ENCODE data around the gene UBE2K.
"Not testable (repeated sequence)": the region's sequence is repeated elsewhere in the genome, so short reads cannot be mapped to it uniquely, and the experiment has no call there.

UBE2K gene, protein sequence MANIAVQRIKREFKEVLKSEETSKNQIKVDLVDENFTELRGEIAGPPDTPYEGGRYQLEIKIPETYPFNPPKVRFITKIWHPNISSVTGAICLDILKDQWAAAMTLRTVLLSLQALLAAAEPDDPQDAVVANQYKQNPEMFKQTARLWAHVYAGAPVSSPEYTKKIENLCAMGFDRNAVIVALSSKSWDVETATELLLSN

DNA sequence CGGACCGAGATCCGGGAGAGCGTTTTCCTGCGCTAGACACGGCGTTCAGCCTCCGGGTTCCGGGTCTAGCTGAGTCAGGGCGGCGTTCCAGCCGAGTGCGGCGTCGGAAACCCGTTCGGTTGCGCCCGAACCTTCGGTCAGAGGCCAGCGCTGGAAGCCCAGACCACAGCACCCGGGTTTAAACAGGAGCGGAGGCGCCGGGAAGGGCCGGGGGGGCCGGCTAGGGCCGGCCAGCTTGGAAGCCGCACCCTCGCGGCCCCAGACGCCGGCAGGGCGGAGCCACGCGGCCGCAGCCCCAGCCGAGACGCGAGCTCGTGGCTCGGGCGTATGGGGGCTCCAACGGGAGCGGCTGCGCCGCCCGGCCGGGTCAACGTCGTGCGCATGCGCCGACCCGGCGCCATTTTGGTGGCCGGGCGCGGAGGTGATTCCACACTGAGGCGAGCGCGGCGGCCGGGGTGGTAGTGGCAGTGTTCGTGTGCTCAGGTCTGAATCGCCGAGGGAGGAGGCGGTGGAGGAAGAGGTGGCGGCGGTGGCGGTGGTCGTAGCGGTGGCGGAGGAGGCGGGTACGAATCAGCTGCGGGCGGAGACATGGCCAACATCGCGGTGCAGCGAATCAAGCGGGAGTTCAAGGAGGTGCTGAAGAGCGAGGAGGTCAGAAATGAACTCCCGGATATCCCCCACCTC, at the start of gene UBE2K:
UBE2K (plus strand) TSS at position 397 of the 684 bp plus-strand sequence; CDS start at position 589, 192 bp downstream.
- peaks cover 3 to 42% (median 36%) of the 10 kb centered on the region in 5 donors for H3K4me1 ChIP-seq (ENCODE audit: control insufficient read depth in 5 of 5, insufficient read depth in 5 of 5, low read length in 5 of 5)
- H3K36me3 ChIP-seq (ENCODE audit: control insufficient read depth in 5 of 5, insufficient read depth in 5 of 5, low read length in 5 of 5) = peaks cover 0 to 6% (median 3%) of the 10 kb centered on the region in 5 donors
- peak within 1 kb of the TSS; percentile 97 for H3K27ac ChIP-seq (ENCODE audit: low read depth, low read length)
- H3K9ac ChIP-seq (ENCODE audit: low read length in 5 of 5) = peak within 1 kb of the TSS; percentile 84 to 99 (median 98)
- no peaks in the 10 kb centered on the region for H3K9me3 ChIP-seq (ENCODE audit: control insufficient read depth in 5 of 5, low read length in 5 of 5)
- no peaks in the 10 kb centered on the region for H3K27me3 ChIP-seq (ENCODE audit: control insufficient read depth in 5 of 5, insufficient read depth in 4 of 5, low read length in 5 of 5)
- peak within 1 kb of the TSS; percentile 81 to 100 (median 99) for H3K4me3 ChIP-seq (ENCODE audit: low read depth in 1 of 5, low read length in 5 of 5)

DNA sequence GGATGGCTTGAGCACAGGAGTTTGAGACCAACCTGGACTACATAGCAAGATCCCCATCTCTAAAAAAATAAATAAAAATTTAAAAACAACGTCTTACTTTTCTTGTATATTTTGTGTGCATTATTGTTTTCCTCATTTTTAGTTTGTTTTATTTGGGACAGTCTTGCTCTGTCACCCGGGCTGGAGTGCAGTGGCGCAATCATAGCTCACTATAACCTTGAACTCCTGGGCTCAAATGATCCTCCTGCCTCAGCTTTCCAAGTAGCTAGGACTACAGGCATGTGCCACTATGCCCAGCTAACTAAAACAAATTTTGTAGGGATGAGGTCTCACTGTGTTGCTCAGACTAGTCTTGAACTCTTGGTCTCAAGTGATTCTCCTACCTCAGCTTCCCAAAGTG, 49.7 kb upstream of the UBE2K start:
- Histone ChIP-seq H3K9ac (ENCODE audit: low read length in 5 of 5) (no peak overlapping the region), H3K4me1 (ENCODE audit: control insufficient read depth in 5 of 5, insufficient read depth in 5 of 5, low read length in 5 of 5) (no peaks in the 10 kb centered on the region), H3K27ac (ENCODE audit: low read depth, low read length) (no peak overlapping the region), H3K36me3 (ENCODE audit: control insufficient read depth in 5 of 5, insufficient read depth in 5 of 5, low read length in 5 of 5) (no peaks in the 10 kb centered on the region), H3K27me3 (ENCODE audit: control insufficient read depth in 5 of 5, insufficient read depth in 4 of 5, low read length in 5 of 5) (no peaks in the 10 kb centered on the region), H3K4me3 (ENCODE audit: low read depth in 1 of 5, low read length in 5 of 5) (no peak overlapping the region), H3K9me3 (ENCODE audit: control insufficient read depth in 5 of 5, low read length in 5 of 5) (no peaks in the 10 kb centered on the region)

DNA sequence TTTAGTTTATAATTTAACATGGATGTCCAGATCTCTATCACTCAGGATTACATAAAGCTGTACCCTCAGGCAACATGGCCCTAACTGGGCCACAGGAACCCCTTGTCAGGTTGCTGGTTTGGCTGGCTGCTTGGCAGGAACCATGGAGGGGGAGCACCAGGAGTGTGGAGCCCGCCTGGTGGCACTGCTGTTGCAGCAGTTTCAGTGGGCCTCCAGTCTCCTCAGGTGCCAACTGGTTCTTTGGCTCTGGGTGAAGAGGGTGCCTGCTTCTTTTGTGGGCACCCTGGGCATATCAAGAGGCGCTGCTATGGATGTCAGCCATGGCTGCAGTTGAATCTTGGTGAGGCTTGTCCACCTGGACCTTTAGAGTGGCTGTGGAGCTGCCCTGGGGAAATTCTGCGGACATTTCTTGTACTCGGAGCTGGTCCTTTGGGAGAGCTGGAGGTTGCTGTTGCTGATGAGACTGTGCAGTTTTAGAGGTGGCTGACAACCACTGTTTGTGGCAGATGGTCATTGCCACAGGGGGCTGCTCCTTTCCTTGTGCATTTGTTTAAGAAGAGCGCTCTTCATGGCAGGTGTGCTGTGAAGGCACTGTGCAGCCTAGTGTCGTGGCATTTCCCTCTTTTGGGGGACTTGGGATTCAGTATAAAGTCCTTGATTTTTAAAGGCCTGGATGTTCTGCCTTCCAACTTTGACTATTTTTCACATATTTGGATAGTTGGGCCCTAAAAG, 48.9 kb upstream of the UBE2K start:
- Histone ChIP-seq H3K4me3 (ENCODE audit: low read depth in 1 of 5, low read length in 5 of 5) (no peak overlapping the region), H3K9ac (ENCODE audit: low read length in 5 of 5) (no peak overlapping the region), H3K36me3 (ENCODE audit: control insufficient read depth in 5 of 5, insufficient read depth in 5 of 5, low read length in 5 of 5) (no peaks in the 10 kb centered on the region), H3K9me3 (ENCODE audit: control insufficient read depth in 5 of 5, low read length in 5 of 5) (no peaks in the 10 kb centered on the region), H3K27ac (ENCODE audit: low read depth, low read length) (no peak overlapping the region), H3K27me3 (ENCODE audit: control insufficient read depth in 5 of 5, insufficient read depth in 4 of 5, low read length in 5 of 5) (no peaks in the 10 kb centered on the region), H3K4me1 (ENCODE audit: control insufficient read depth in 5 of 5, insufficient read depth in 5 of 5, low read length in 5 of 5) (no peaks in the 10 kb centered on the region)

DNA sequence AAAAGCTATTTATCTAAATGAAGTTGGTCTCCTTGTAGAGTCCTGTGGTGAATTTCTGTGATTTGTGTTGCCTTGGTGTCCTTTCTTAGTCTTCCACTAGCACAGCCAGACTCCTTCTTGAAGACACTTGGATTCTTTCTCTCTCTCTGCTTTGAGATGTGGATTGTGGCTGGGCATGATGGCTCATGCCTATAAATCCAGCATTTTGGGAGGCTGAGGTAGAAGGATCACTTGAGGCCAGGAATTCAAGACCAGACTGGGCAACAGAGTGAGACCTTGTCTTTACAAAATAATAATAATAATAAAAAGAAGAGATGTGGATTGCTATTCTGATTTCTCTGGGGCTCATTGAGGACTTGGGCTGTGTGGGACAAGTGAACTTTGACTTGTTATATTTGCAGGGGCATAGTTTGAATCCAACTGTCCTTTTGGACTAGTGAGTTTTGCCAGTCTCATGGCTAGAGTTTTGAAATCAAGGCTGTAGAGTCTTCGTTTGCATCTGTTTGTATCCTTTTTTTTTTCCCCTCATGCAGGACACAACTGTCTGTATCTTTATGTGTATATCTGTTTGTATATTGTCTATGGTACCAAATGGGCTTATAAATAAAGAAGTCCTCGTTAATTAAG, 48.2 kb upstream of the UBE2K start:
- Histone ChIP-seq H3K36me3 (ENCODE audit: control insufficient read depth in 5 of 5, insufficient read depth in 5 of 5, low read length in 5 of 5) (no peaks in the 10 kb centered on the region), H3K9me3 (ENCODE audit: control insufficient read depth in 5 of 5, low read length in 5 of 5) (no peaks in the 10 kb centered on the region), H3K9ac (ENCODE audit: low read length in 5 of 5) (no peak overlapping the region), H3K27me3 (ENCODE audit: control insufficient read depth in 5 of 5, insufficient read depth in 4 of 5, low read length in 5 of 5) (no peaks in the 10 kb centered on the region), H3K27ac (ENCODE audit: low read depth, low read length) (no peak overlapping the region), H3K4me1 (ENCODE audit: control insufficient read depth in 5 of 5, insufficient read depth in 5 of 5, low read length in 5 of 5) (no peaks in the 10 kb centered on the region), H3K4me3 (ENCODE audit: low read depth in 1 of 5, low read length in 5 of 5) (no peak overlapping the region)

DNA sequence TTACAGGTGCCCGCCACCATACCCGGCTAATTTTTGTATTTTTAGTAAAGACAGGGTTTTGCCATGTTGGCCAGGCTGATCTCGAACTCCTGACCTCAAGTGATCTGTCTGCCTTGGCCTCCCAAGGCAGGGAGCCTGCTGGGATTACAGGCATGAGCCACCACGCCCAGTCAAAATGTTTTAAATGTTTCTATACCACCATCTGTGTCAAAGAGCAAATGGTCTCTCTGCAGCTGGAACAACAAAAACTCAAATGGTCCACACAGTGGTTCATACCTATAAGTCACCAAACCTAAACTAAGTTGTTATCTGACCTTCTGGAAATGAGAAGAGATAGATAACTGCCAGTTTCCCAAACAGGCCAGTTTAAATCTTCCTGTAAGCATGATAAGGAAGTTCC, 46.4 kb upstream of the UBE2K start:
- not testable (repeated sequence) for H3K27ac ChIP-seq (ENCODE audit: low read depth, low read length); H3K9ac ChIP-seq (ENCODE audit: low read length in 5 of 5); H3K4me1 ChIP-seq (ENCODE audit: control insufficient read depth in 5 of 5, insufficient read depth in 5 of 5, low read length in 5 of 5); H3K4me3 ChIP-seq (ENCODE audit: low read depth in 1 of 5, low read length in 5 of 5); H3K27me3 ChIP-seq (ENCODE audit: control insufficient read depth in 5 of 5, insufficient read depth in 4 of 5, low read length in 5 of 5); H3K36me3 ChIP-seq (ENCODE audit: control insufficient read depth in 5 of 5, insufficient read depth in 5 of 5, low read length in 5 of 5); H3K9me3 ChIP-seq (ENCODE audit: control insufficient read depth in 5 of 5, low read length in 5 of 5)

DNA sequence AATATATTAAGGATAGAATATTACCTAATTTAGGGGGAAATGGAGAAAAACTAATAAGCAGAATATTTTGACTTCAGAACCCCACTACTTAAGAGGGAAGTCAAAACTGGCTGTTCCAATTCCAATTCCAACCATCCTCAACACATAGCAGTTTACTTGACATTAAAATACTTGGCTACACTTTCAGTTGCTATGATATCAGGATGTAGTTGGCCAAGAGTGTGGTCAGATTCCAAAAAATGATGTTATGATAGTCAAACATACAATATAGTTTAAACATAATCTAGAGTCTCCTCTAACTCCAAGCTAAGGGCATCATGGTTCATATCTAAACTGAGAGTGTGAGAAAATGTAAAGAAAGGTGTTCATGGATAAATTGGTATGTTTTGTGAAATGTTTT, 42.7 kb upstream of the UBE2K start:
- Histone ChIP-seq H3K27me3 (ENCODE audit: control insufficient read depth in 5 of 5, insufficient read depth in 4 of 5, low read length in 5 of 5) (no peaks in the 10 kb centered on the region), H3K9me3 (ENCODE audit: control insufficient read depth in 5 of 5, low read length in 5 of 5) (no peaks in the 10 kb centered on the region), H3K4me3 (ENCODE audit: low read depth in 1 of 5, low read length in 5 of 5) (no peak overlapping the region), H3K36me3 (ENCODE audit: control insufficient read depth in 5 of 5, insufficient read depth in 5 of 5, low read length in 5 of 5) (no peaks in the 10 kb centered on the region), H3K4me1 (ENCODE audit: control insufficient read depth in 5 of 5, insufficient read depth in 5 of 5, low read length in 5 of 5) (peaks cover 0 to 5% (median 0%) of the 10 kb centered on the region in 5 donors), H3K27ac (ENCODE audit: low read depth, low read length) (peak overlapping the region; percentile 10), H3K9ac (ENCODE audit: low read length in 5 of 5) (no peak overlapping the region)

DNA sequence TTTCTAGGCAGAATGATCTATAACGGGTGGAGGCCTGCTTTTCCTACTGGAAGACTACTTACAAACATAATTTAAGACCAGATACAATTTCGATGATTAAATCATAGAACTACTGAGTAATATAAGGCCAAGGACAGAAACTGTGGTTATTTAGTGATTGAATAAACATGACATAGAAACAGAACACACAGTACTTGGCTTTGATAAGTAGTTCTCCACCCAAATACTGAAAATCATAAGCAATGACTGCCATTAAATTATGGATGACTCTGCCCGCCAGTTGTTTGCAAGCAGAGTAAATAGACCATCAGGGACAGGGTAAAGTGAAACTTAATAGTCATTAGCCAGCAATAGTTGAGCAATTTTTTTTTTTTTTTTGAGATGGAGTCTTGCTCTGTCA, 42.1 kb upstream of the UBE2K start:
- Histone ChIP-seq H3K27ac (ENCODE audit: low read depth, low read length) (peak overlapping the region; percentile 10), H3K9me3 (ENCODE audit: control insufficient read depth in 5 of 5, low read length in 5 of 5) (no peaks in the 10 kb centered on the region), H3K4me1 (ENCODE audit: control insufficient read depth in 5 of 5, insufficient read depth in 5 of 5, low read length in 5 of 5) (peaks cover 0 to 5% (median 0%) of the 10 kb centered on the region in 5 donors), H3K9ac (ENCODE audit: low read length in 5 of 5) (no peak overlapping the region), H3K36me3 (ENCODE audit: control insufficient read depth in 5 of 5, insufficient read depth in 5 of 5, low read length in 5 of 5) (no peaks in the 10 kb centered on the region), H3K27me3 (ENCODE audit: control insufficient read depth in 5 of 5, insufficient read depth in 4 of 5, low read length in 5 of 5) (no peaks in the 10 kb centered on the region), H3K4me3 (ENCODE audit: low read depth in 1 of 5, low read length in 5 of 5) (no peak overlapping the region)

DNA sequence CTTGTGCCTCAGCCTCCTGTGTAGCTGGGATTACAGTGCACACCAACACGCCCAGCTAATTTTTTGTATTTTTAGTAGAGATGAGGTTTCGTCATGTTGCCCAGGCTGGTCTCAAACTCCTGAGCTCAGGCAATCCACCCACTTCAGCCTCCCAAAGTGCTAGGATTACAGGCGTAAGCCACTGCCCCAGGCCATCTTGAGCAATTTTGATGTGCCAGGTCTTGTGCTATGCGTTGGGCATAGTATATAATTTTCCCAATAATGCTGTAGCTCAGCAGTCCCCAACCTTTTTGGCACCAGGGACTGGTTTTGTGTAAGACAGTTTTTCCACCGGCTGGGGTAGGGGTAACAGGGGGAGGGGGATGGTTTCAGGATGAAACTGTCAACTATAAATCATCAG, 41.3 kb upstream of the UBE2K start:
- not testable (repeated sequence) for H3K27me3 ChIP-seq (ENCODE audit: control insufficient read depth in 5 of 5, insufficient read depth in 4 of 5, low read length in 5 of 5); H3K27ac ChIP-seq (ENCODE audit: low read depth, low read length); H3K9me3 ChIP-seq (ENCODE audit: control insufficient read depth in 5 of 5, low read length in 5 of 5)

DNA sequence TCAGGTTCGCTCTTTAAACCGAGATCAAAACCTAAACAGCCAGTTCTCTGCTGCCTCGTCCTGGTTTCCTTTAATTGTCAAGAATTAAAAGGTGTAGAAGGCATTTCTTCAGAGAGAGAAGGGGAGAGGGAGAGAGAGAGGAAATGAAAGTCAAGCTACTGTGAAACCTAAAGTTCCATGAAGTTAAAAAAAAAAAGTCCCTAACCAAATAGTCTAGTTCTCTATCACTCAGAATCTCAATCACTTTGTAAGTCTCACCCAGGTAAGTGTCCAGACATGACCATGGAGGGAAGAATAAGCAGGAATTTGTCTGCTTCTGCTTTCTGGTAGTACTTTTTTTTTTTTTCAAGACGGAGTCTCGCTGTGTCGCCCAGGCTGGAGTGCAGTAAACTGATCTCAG, 40.5 kb upstream of the UBE2K start:
- H3K27me3 ChIP-seq (ENCODE audit: control insufficient read depth in 5 of 5, insufficient read depth in 4 of 5, low read length in 5 of 5) = no peaks in the 10 kb centered on the region
- no peaks in the 10 kb centered on the region for H3K36me3 ChIP-seq (ENCODE audit: control insufficient read depth in 5 of 5, insufficient read depth in 5 of 5, low read length in 5 of 5)
- no peak overlapping the region for H3K27ac ChIP-seq (ENCODE audit: low read depth, low read length)
- H3K4me3 ChIP-seq (ENCODE audit: low read depth in 1 of 5, low read length in 5 of 5) = no peak overlapping the region
- peaks cover 0 to 5% (median 0%) of the 10 kb centered on the region in 5 donors for H3K4me1 ChIP-seq (ENCODE audit: control insufficient read depth in 5 of 5, insufficient read depth in 5 of 5, low read length in 5 of 5)
- no peaks in the 10 kb centered on the region for H3K9me3 ChIP-seq (ENCODE audit: control insufficient read depth in 5 of 5, low read length in 5 of 5)
- no peak overlapping the region for H3K9ac ChIP-seq (ENCODE audit: low read length in 5 of 5)

More for the DNA sequence above, 41.3 kb upstream of the UBE2K start:
- not testable (repeated sequence) for H3K36me3 ChIP-seq (ENCODE audit: control insufficient read depth in 5 of 5, insufficient read depth in 5 of 5, low read length in 5 of 5); H3K4me1 ChIP-seq (ENCODE audit: control insufficient read depth in 5 of 5, insufficient read depth in 5 of 5, low read length in 5 of 5); H3K9ac ChIP-seq (ENCODE audit: low read length in 5 of 5); H3K4me3 ChIP-seq (ENCODE audit: low read depth in 1 of 5, low read length in 5 of 5)

DNA sequence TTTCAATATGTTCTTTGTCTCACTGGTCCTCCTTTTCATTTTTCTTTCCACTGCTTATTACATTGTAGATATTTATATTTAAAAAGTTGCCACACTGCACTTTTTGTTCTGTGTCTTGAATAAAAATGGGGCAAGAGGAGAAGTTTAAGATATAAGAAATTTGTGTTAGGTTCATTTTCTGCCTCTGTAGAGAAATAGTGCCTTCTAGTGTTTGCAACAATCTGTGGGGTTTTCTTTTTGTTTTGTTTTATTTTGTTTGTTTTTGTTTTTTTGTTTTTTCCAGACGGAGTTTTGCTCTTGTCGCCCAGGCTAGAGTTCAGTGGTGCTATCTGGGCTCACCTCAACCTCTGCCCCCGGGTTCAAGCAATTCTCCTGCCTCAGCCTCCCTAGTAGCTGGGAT, 39.2 kb upstream of the UBE2K start:
- Histone ChIP-seq H3K9me3 (ENCODE audit: control insufficient read depth in 5 of 5, low read length in 5 of 5) (no peaks in the 10 kb centered on the region), H3K27ac (ENCODE audit: low read depth, low read length) (no peak overlapping the region), H3K36me3 (ENCODE audit: control insufficient read depth in 5 of 5, insufficient read depth in 5 of 5, low read length in 5 of 5) (no peaks in the 10 kb centered on the region), H3K27me3 (ENCODE audit: control insufficient read depth in 5 of 5, insufficient read depth in 4 of 5, low read length in 5 of 5) (no peaks in the 10 kb centered on the region), H3K9ac (ENCODE audit: low read length in 5 of 5) (no peak overlapping the region), H3K4me1 (ENCODE audit: control insufficient read depth in 5 of 5, insufficient read depth in 5 of 5, low read length in 5 of 5) (peaks cover 0 to 5% (median 0%) of the 10 kb centered on the region in 5 donors), H3K4me3 (ENCODE audit: low read depth in 1 of 5, low read length in 5 of 5) (no peak overlapping the region)
